HG03280 (cell line): ENCODE data around the gene LYPD5.
"Not testable (repeated sequence)": the region's sequence is repeated elsewhere in the genome, so short reads cannot be mapped to it uniquely, and the experiment has no call there.

Experiments used
- ATAC-seq: cut with Tn5 transposase; IDR thresholded peaks from one replicate; pipeline ENCODE4 v1.9.1; 2021; ENCODE audit warnings: mild to moderate bottlenecking, moderate library complexity; ENCODE audit not compliant: unreplicated experiment

Gene LYPD5, protein sequence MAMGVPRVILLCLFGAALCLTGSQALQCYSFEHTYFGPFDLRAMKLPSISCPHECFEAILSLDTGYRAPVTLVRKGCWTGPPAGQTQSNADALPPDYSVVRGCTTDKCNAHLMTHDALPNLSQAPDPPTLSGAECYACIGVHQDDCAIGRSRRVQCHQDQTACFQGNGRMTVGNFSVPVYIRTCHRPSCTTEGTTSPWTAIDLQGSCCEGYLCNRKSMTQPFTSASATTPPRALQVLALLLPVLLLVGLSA

GRCh38 chr19:43802216-43802951, at the start of gene LYPD5:
LYPD5 (minus strand) TSS chr19:43802447; CDS start chr19:43802380, 67 bp downstream.
- ATAC-seq, result no peak

DNA sequence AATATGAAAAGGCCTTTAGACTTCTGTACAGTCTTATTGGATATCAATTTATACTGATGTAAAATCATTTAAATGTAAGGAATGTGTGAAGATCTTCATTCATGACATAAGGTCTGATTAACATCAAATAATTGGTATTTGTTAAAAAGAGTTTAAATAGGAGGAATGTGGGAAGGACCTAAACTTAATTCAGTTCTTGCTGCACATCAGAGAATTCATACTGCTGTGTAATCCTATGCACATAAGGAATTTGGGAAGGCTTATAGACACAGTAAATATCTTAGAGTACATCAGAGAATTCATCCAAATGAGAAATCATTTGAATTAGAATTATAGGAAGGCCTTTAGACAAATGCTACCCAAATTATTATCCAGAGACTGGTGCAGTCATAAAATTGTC, 46.6 kb upstream of the LYPD5 start:
- ATAC-seq, result no peak

DNA sequence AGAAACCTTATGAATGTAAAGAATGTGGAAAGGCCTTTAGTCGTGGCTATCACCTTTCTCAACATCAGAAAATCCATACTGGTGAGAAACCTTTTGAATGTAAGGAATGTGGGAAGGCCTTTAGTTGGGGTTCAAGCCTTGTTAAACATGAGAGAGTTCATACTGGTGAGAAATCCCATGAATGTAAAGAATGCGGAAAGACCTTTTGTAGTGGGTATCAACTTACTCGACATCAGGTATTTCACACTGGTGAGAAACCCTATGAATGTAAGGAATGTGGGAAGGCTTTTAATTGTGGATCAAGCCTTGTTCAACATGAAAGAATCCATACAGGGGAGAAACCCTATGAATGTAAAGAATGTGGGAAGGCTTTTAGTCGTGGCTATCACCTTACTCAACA, 45.6 kb upstream of the LYPD5 start:
- ATAC-seq, result no peak

GRCh38 chr19:43847246-43847645, 45.0 kb upstream of the LYPD5 start:
- no peak for ATAC-seq

GRCh38 chr19:43842007-43842406, 39.8 kb upstream of the LYPD5 start:
- ATAC-seq, result no peak

DNA sequence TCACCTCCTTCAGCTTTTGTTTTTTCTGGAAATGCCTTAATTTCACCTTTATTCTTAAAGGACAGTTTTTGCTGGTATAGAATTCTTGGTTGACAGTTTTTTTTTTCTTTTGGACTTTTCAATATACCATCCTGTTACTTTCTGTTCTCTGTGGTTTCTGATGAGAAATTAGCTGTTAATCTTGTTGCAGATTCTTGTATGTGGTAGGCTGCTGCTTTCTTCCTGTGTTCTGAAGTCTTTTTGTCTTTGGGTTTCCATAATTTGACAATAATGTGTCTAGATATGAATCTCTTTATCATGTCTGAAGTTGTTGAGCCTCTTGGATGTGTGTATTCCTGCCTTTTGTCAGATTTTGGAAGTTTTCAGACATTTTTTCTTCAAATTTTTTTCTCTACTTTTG, 36.9 kb upstream of the LYPD5 start:
- ATAC-seq, result no peak

GRCh38 chr19:43826787-43827754, 24.8 kb upstream of the LYPD5 start, which contains the start of gene ZNF283:
ZNF283 (plus strand) TSS chr19:43827321; CDS start chr19:43833505, 6,184 bp downstream.
- ATAC-seq, result peak; percentile 85

DNA sequence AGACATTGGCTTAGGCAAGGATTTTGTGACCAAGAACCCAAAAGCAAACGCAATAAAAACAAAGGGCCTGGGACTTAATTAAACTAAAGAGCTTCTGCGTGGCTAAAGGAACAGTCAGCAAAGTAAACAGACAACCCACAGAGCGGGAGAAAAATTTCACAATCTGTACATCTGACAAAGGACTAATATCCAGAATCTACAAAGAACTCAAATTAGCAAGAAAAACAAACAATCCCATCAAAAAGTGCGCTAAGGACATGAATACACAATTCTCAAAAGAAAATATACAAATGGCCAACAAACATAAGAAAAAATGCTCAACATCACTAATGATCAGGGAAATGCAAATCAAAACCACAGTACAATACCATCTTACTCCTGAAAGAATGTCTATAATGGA, 22.3 kb upstream of the LYPD5 start:
- not testable (repeated sequence) for ATAC-seq

- ATAC-seq, result not testable (repeated sequence)
Observed at GRCh38 chr19:43823856-43824255, 21.6 kb upstream of the LYPD5 start.

- no peak for ATAC-seq
Observed at GRCh38 chr19:43820884-43821215, 18.6 kb upstream of the LYPD5 start.

DNA sequence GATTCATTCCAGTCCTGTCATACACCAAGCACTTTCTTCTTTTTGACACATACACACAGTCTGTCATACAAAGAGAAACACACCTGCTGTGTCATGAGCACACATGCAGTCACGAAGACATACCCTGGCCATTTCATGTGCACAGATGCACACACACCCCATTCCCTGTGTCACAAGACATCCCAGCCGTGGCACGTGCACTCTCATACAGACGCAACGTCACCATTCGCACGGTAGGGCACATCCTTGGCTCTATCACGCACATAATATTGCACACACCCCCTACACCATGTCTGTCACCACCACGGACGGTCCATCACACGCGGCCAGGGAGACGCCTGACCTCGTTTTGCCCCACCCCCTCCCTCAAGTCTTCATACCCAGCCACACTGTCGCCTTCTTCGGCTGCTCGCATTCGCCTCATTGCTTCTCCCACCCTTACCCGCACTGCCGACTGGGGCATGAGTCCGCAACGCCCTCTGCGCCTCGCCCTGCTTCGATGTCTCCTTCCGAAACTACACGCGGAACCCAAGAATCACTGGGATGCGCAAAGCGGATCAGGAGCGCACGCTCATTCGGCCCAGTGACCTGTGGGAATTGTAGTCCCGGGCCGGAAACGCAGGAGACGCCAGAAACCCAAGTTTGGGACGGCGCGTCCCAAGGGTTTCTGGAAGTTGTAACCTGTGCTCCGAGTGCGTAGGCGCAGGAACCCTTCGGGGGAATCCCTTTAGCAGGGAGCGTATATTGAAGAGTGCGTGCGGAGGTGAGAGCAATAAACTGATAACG, 18.0 kb upstream of the LYPD5 start:
- no peak for ATAC-seq

GRCh38 chr19:43818500-43818899, 16.3 kb upstream of the LYPD5 start:
- ATAC-seq, result no peak

- not testable (repeated sequence) for ATAC-seq
Observed at GRCh38 chr19:43817454-43817853, 15.2 kb upstream of the LYPD5 start.

GRCh38 chr19:43814663-43815352, 12.6 kb upstream of the LYPD5 start:
- no peak for ATAC-seq

- ATAC-seq, result no peak
Observed at GRCh38 chr19:43812688-43813087, 10.4 kb upstream of the LYPD5 start.

DNA sequence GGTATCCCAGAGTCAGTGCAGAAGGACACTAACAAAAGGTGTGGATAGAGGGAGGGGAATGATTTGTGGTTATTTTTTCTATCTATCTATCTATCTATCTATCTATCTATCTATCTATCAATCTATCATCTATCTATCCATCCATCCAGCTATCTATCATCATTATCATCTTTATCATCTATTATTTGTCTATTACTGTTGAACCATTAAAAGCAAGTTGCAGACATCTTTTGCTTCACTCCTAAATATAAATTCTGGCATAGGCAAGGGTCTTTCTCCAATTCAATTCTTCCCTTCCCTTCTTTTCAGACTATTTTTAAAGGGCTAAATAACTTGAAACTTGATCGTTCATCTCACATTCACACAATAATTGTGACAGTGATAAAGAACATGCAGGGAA, 10.0 kb upstream of the LYPD5 start:
- no peak for ATAC-seq

GRCh38 chr19:43811837-43812236, 9.6 kb upstream of the LYPD5 start:
- no peak for ATAC-seq

- no peak for ATAC-seq
Observed at GRCh38 chr19:43809762-43810696, 7.8 kb upstream of the LYPD5 start.

- no peak for ATAC-seq
Observed at GRCh38 chr19:43807651-43808050, 5.4 kb upstream of the LYPD5 start.
